Activated CD4-positive, CD25-positive, alpha-beta regulatory T cell treated with anti-CD3 and anti-CD28 coated beads, Interleukin-2, amount 50 U/mL, for 24 hours (primary cell): ENCODE results near the gene SUCO.

ENCODE experiments used
- ATAC-seq, 2 donors: fragments of 150-1000 bp; cut with Tn5 transposase; one replicate each; pipeline ENCODE4 v1.10.0; 2021; ENCODE audit warnings: mild to moderate bottlenecking in 1 of 2, moderate library complexity in 1 of 2

SUCO gene

DNA sequence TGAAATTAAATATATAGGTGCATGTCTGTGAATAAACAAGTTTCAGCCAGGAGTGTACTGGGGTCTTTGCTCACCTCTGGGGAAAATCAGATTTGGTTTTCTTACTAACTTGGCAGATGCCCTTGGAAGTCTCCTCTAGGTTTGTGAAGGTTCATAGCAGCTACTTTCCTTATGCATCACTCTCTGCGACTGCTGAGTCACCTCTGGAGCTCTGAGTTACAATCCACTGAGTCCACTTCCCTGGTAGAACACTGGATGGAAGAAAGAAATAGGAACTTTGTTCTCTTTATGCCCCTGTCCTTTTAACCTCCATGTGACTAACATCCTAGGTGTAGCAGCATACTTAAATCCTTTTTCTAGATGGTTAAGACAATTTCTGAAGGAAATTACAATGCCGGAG, 121.6 kb downstream of the SUCO start:
- no peak for ATAC-seq

DNA sequence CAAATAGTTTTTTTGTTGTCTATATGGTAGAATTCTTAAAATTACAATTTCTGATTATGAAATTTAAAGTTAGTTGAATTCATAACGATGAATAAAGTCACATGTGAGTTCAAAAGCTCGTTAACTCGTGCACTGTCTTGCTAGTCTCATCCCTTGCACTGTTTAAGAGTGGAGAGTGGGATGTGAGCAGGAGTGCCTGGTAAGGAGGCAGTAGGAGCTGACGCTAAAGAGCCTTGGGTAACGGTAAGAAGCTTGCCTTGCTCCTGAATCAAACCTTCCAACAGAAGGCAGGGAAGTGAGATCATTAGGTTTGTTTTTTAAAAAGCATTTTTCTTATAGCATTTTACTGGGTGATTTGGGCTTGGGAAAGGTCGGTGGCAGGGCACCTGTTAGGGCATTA, 123.6 kb downstream of the SUCO start:
- no peak for ATAC-seq

DNA sequence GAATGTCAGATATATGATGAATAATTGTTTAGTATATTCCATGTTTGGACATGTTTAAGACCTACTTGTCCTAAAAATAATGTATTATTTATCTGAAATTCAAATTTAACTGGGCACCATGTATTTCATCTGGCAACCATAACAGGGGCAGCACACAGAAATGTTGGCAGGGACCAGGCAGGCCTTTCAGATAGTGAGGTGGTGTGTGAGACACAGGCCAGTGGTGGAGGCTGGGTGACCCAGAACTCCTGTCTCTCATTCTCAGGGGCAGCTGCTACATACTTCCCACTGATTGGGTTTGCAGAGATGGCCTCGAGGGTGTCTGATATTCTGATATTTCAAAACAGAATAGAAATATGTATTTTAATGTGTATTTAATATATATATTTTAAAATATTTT, 124.6 kb downstream of the SUCO start:
- ATAC-seq, result no peak

DNA sequence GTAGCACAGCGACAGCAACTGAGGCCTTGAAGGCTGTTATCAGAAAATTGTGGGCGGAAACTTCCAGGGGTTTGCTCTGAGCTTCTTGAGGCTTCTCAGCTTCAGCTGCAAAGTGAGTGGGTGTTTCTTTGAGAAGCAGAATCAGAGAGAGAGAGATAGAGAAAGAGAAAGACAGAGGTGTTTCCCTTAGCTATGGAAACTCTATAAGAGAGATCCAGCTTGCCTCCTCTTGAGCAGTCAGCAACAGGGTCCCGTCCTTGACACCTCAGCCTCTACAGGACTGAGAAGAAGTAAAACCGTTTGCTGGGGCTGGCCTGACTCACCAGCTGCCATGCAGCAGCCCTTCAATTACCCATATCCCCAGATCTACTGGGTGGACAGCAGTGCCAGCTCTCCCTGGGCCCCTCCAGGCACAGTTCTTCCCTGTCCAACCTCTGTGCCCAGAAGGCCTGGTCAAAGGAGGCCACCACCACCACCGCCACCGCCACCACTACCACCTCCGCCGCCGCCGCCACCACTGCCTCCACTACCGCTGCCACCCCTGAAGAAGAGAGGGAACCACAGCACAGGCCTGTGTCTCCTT, 126.0 kb downstream of the SUCO start, which contains the start of gene FASLG:
FASLG (plus strand) TSS at position 233 of the 583 bp plus-strand sequence; CDS start at position 332, 99 bp downstream.
- peak; percentile 60 to 61 for ATAC-seq

DNA sequence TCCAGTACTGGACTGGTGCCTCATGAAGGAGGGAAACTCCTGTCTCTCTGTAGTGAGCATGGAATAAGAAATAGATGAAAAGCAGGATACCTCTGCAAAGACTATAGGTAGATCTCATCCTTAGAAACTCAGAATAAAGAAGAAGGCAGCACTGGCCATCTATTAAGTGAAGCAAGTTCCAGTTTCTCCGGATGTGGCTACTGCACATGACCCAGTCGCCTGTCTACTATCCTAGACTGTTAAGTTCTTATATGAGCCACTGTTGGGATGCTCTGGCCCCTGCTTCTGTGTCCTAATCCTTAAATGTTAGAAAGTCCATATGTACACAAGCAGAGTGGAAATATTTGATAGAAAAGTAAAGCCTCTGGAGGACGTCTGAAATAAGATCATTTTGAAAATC, 128.2 kb downstream of the SUCO start:
- ATAC-seq, result no peak
